Fibroblast of lung (primary cell): ENCODE results near the gene LDLRAD4. TPM values are rescaled to one million over a fixed set of nuclear protein-coding genes. Genes with fewer than 3 reads are reported as not detected.

Experiments used
- DNase-seq, 2 donors: peaks; one replicate each; pipeline versions ENCODE4 v3.0.0 to v3.0.0-alpha.2; 2010; ENCODE audit warnings: low read depth in 2 of 2
- H2AFZ ChIP-seq: 2 replicates; pipeline ENCODE4 v1.5.1; 2012; ENCODE audit warnings: low read length, control low read depth, inconsistent platforms
- H3K27ac ChIP-seq: 2 replicates; pipeline ENCODE4 v1.5.1; 2011; ENCODE audit warnings: low read length, control low read depth; ENCODE audit not compliant: insufficient read depth
- H3K27me3 ChIP-seq: 2 replicates; pipeline ENCODE4 v1.5.1; 2011; ENCODE audit warnings: mild to moderate bottlenecking, low read length; ENCODE audit not compliant: control insufficient read depth, insufficient read depth
- H3K36me3 ChIP-seq: 2 replicates; pipeline ENCODE4 v1.5.1; 2011; ENCODE audit warnings: low read length; ENCODE audit not compliant: control insufficient read depth, insufficient read depth
- H3K4me1 ChIP-seq: 2 replicates; pipeline ENCODE4 v1.5.1; 2011; ENCODE audit warnings: low read length; ENCODE audit not compliant: control insufficient read depth, insufficient read depth; ENCODE audit errors: extremely low read depth
- H3K4me2 ChIP-seq: 2 replicates; pipeline ENCODE4 v1.5.1; 2011; ENCODE audit warnings: low read length, control low read depth; ENCODE audit not compliant: insufficient read depth; ENCODE audit errors: extremely low read depth
- H3K4me3 ChIP-seq, 4 experiments: fragments of 200-600 bp in 1 of 4; sonication (generic) in 1 of 4; replicated peaks in 1 of 4; 2 replicates each; pipeline ENCODE4 v1.5.1; 2011 to 2016; ENCODE audit warnings: low read length in 4 of 4, low read depth in 3 of 4, mild to moderate bottlenecking in 3 of 4, control low read depth in 2 of 4, inconsistent platforms in 1 of 4, mixed read lengths in 1 of 4; ENCODE audit not compliant: insufficient read depth in 1 of 4; ENCODE audit errors: control extremely low read depth in 1 of 4
- H3K79me2 ChIP-seq: 2 replicates; pipeline ENCODE4 v1.5.1; 2012; ENCODE audit warnings: mild to moderate bottlenecking, low read length, inconsistent platforms; ENCODE audit not compliant: control insufficient read depth, insufficient read depth
- H3K9ac ChIP-seq: 2 replicates; pipeline ENCODE4 v1.5.1; 2011; ENCODE audit warnings: mild to moderate bottlenecking, low read length, control low read depth; ENCODE audit not compliant: insufficient read depth
- H3K9me3 ChIP-seq: 2 replicates; pipeline ENCODE4 v1.5.1; 2012; ENCODE audit warnings: low read depth, low read length; ENCODE audit not compliant: control insufficient read depth, insufficient read depth
- H4K20me1 ChIP-seq: 2 replicates; pipeline ENCODE4 v1.5.1; 2011; ENCODE audit warnings: low read length; ENCODE audit not compliant: control insufficient read depth, insufficient read depth; ENCODE audit errors: extremely low read depth
- CTCF ChIP-seq, 2 donors: IDR thresholded peaks in 1 of 2; conservative IDR thresholded peaks in 1 of 2; 1 replicate in 1 of 2; 2 replicates in 1 of 2; pipeline ENCODE4 v1.5.1; 2011 to 2012; ENCODE audit warnings: low read length in 2 of 2, control low read depth in 1 of 2, inconsistent platforms in 1 of 2, low read depth in 1 of 2, mild to moderate bottlenecking in 1 of 2
- EZH2 ChIP-seq: IDR thresholded peaks from 2 replicates; pipeline ENCODE4 v1.5.1; 2012; ENCODE audit warnings: low read length, control low read depth, mild to moderate bottlenecking; ENCODE audit errors: missing control alignments
- polyA plus RNA-seq, 2 donors: library from polyadenylated mRNA; depleted of rRNA in 1 of 2; stranded (reverse) in 1 of 2; unstranded in 1 of 2; fragments of >200 nt; gene quantifications; 2 replicates each; pipeline ENCODE4 v1.2.1, GENCODE V29; 2011 to 2012; ENCODE audit warnings: missing spikeins in 1 of 2
- total RNA-seq: library from RNA; depleted of rRNA; stranded (reverse); fragments of >200 nt; gene quantifications from 2 replicates; pipeline ENCODE4 v1.2.1, GENCODE V29; 2014

The LDLRAD4 gene
- total and polyA plus RNA-seq, 2 donors (not counting 1 experiment from before 2014, with no cell fraction given): not detected

- no peak overlapping the region for H3K27ac ChIP-seq
- H3K9ac ChIP-seq: no peak overlapping the region
- no peak overlapping the region for H3K4me3 ChIP-seq
- no peaks in the 10 kb centered on the region for H3K79me2 ChIP-seq
- DNase-seq: no peak
- H3K4me1 ChIP-seq: no peaks in the 10 kb centered on the region
- no peaks in the 10 kb centered on the region for H3K36me3 ChIP-seq
- no peaks in the 10 kb centered on the region for H4K20me1 ChIP-seq
- no peak overlapping the region for H3K4me2 ChIP-seq
- H3K9me3 ChIP-seq: no peaks in the 10 kb centered on the region
- no peaks in the 10 kb centered on the region for H3K27me3 ChIP-seq
- H2AFZ ChIP-seq: no peak overlapping the region
- no peak for TF ChIP-seq EZH2
- no peak for TF ChIP-seq CTCF (conservative IDR thresholded peaks at IDR 0.05 in 1 of 2, IDR thresholded peaks at IDR 0.05 in 1 of 2; ENCODE audit: low read depth in 1 of 2, low read length in 2 of 2)
Observed at GRCh38 chr18:13300029-13300428, 81.5 kb downstream of the LDLRAD4 start.

GRCh38 chr18:13300796-13301195, 82.2 kb downstream of the LDLRAD4 start:
- H3K9ac ChIP-seq: no peak overlapping the region
- DNase-seq: no peak
- no peaks in the 10 kb centered on the region for H3K79me2 ChIP-seq
- no peak overlapping the region for H3K27ac ChIP-seq
- no peaks in the 10 kb centered on the region for H3K36me3 ChIP-seq
- H4K20me1 ChIP-seq: no peaks in the 10 kb centered on the region
- no peaks in the 10 kb centered on the region for H3K4me1 ChIP-seq
- no peaks in the 10 kb centered on the region for H3K9me3 ChIP-seq
- no peak overlapping the region for H3K4me2 ChIP-seq
- no peak overlapping the region for H2AFZ ChIP-seq
- H3K27me3 ChIP-seq: no peaks in the 10 kb centered on the region
- H3K4me3 ChIP-seq: no peak overlapping the region
- TF ChIP-seq CTCF (conservative IDR thresholded peaks at IDR 0.05 in 1 of 2, IDR thresholded peaks at IDR 0.05 in 1 of 2; ENCODE audit: low read depth in 1 of 2, low read length in 2 of 2) (no peak), EZH2 (no peak)

GRCh38 chr18:13302040-13302439, 83.5 kb downstream of the LDLRAD4 start:
- H4K20me1 ChIP-seq: no peaks in the 10 kb centered on the region
- no peak overlapping the region for H2AFZ ChIP-seq
- TF ChIP-seq CTCF (conservative IDR thresholded peaks at IDR 0.05 in 1 of 2, IDR thresholded peaks at IDR 0.05 in 1 of 2; ENCODE audit: low read depth in 1 of 2, low read length in 2 of 2) (no peak), EZH2 (no peak)
- no peaks in the 10 kb centered on the region for H3K4me1 ChIP-seq
- no peak for DNase-seq
- no peak overlapping the region for H3K4me2 ChIP-seq
- no peaks in the 10 kb centered on the region for H3K9me3 ChIP-seq
- no peak overlapping the region for H3K4me3 ChIP-seq
- no peak overlapping the region for H3K9ac ChIP-seq
- no peaks in the 10 kb centered on the region for H3K36me3 ChIP-seq
- no peaks in the 10 kb centered on the region for H3K79me2 ChIP-seq
- no peaks in the 10 kb centered on the region for H3K27me3 ChIP-seq
- H3K27ac ChIP-seq: no peak overlapping the region
